Measurements from ENCODE around the gene ARHGDIB.
A peak's percentile ranks its signal among the peaks of the same experiment; 100 is the strongest.

Gene ARHGDIB

GRCh38 chr12:14961466-14962152, at the start of gene ARHGDIB:
Gene ARHGDIB (minus strand): TSS chr12:14961601. CDS start chr12:14950712, 10,889 bp downstream.
- no peak for DNase-seq

- DNase-seq = no peak
Observed at GRCh38 chr12:15011162-15011561, 49.8 kb upstream of the ARHGDIB start.

GRCh38 chr12:15007551-15007950, 46.1 kb upstream of the ARHGDIB start:
- no peak for DNase-seq

- no peak for DNase-seq
Observed at GRCh38 chr12:15005064-15005463, 43.7 kb upstream of the ARHGDIB start.

- DNase-seq = no peak
Observed at GRCh38 chr12:15004421-15004820, 43.0 kb upstream of the ARHGDIB start.

- DNase-seq = peak; percentile 2
Observed at GRCh38 chr12:15001733-15002382, 40.5 kb upstream of the ARHGDIB start.

GRCh38 chr12:15000575-15000974, 39.2 kb upstream of the ARHGDIB start:
- no peak for DNase-seq

GRCh38 chr12:14999695-15000365, 38.4 kb upstream of the ARHGDIB start:
- no peak for DNase-seq

- DNase-seq = no peak
Observed at GRCh38 chr12:14999021-14999694, 37.8 kb upstream of the ARHGDIB start.

- DNase-seq = no peak
Observed at GRCh38 chr12:14997998-14998397, 36.6 kb upstream of the ARHGDIB start.

GRCh38 chr12:14995583-14996425, 34.4 kb upstream of the ARHGDIB start:
- peak; percentile 54 for DNase-seq

- DNase-seq = no peak
Observed at GRCh38 chr12:14994610-14995009, 33.2 kb upstream of the ARHGDIB start.

GRCh38 chr12:14993537-14994266, 32.3 kb upstream of the ARHGDIB start:
- DNase-seq = no peak

GRCh38 chr12:14993117-14993516, 31.7 kb upstream of the ARHGDIB start:
- no peak for DNase-seq

- DNase-seq = no peak
Observed at GRCh38 chr12:14992673-14993072, 31.3 kb upstream of the ARHGDIB start.

- DNase-seq = no peak
Observed at GRCh38 chr12:14991069-14991468, 29.7 kb upstream of the ARHGDIB start.

GRCh38 chr12:14989790-14990189, 28.4 kb upstream of the ARHGDIB start:
- no peak for DNase-seq

GRCh38 chr12:14988035-14988434, 26.6 kb upstream of the ARHGDIB start:
- no peak for DNase-seq

GRCh38 chr12:14986449-14986848, 25.0 kb upstream of the ARHGDIB start:
- DNase-seq = no peak

- no peak for DNase-seq
Observed at GRCh38 chr12:14984766-14985285, 23.4 kb upstream of the ARHGDIB start.

GRCh38 chr12:14984036-14984435, 22.6 kb upstream of the ARHGDIB start:
- DNase-seq = no peak

GRCh38 chr12:14982991-14983390, 21.6 kb upstream of the ARHGDIB start:
- no peak for DNase-seq
